K562 (cell line): Measurements from ENCODE around the gene METTL14. TPM values are rescaled to one million over a fixed set of nuclear protein-coding genes. Genes with fewer than 3 reads are reported as not detected.

Source experiments
- ATAC-seq: fragments of 200-7000 bp; cut with Tn5 transposase; 3 replicates; pipeline ENCODE4 v1.9.1; 2020; ENCODE audit warnings: moderate library complexity
- BruUV-seq: library from RNA; stranded (reverse); fragments of 400-500 nt; replicated peaks from 2 replicates; lab custom pipeline; 2021; lab: Mats Ljungman, UMichigan
- CTCF ChIA-PET: fragments of 300-600 bp; formaldehyde crosslinking; extraction: SDS; loops from one replicate; lab custom pipeline; 2021; ENCODE audit warnings: low intra/inter-chr PET ratio; lab: Yijun Ruan, JAX
- POLR2A ChIA-PET: fragments of 300-600, 350-650 bp; sonication (Branson Sonifier 250); formaldehyde crosslinking; extraction: SDS; loops from one replicate; lab custom pipeline; 2021; ENCODE audit warnings: antibody characterized with exemption, inconsistent platforms; lab: Yijun Ruan, JAX
- DNase-seq, 4 experiments: peaks; one replicate each; pipeline versions ENCODE4 v3.0.0 to v3.0.0-alpha.2; 2011 to 2018; ENCODE audit warnings: low spot score in 3 of 4, mixed read lengths in 3 of 4; ENCODE audit errors: extremely low read depth in 1 of 4
- FAIRE-seq: peaks from 2 replicates; lab custom pipeline; 2011; peaks lifted over from hg19 to GRCh38; lab: Jason Lieb, UNC
- H2AFZ ChIP-seq: 2 replicates; pipeline ENCODE4 v1.6.0; 2011; ENCODE audit warnings: low read depth, low read length, control low read depth, inconsistent platforms
- H3K27ac ChIP-seq: fragments of 200-600 bp; 3 replicates; pipeline ENCODE4 v1.8.0; 2011; ENCODE audit warnings: low read depth, mild to moderate bottlenecking, control low read depth, inconsistent platforms, low read length, moderate library complexity, mixed read lengths; ENCODE audit errors: extremely low read depth
- H3K27me3 ChIP-seq, 2 experiments: fragments of 300-600 bp in 1 of 2; 2 replicates in 1 of 2; 3 replicates in 1 of 2; pipeline versions ENCODE4 v1.6.0 to v1.8.0; 2011; ENCODE audit warnings: inconsistent platforms in 2 of 2, low read length in 2 of 2, mild to moderate bottlenecking in 1 of 2, mixed read lengths in 1 of 2, moderate library complexity in 1 of 2; ENCODE audit not compliant: control insufficient read depth in 2 of 2, insufficient read depth in 2 of 2
- H3K36me3 ChIP-seq: fragments of 300-600 bp; 3 replicates; pipeline ENCODE4 v1.8.0; 2011; ENCODE audit warnings: mild to moderate bottlenecking, low read length, inconsistent platforms; ENCODE audit not compliant: control insufficient read depth, insufficient read depth
- H3K4me1 ChIP-seq, 2 experiments: fragments of 200-600 bp in 1 of 2; replicated peaks in 1 of 2; 2 replicates in 1 of 2; 3 replicates in 1 of 2; pipeline versions ENCODE4 v1.5.1 to v1.8.0; 2011; ENCODE audit warnings: inconsistent platforms in 2 of 2, low read length in 2 of 2, mild to moderate bottlenecking in 1 of 2, mixed read lengths in 1 of 2, moderate library complexity in 1 of 2; ENCODE audit not compliant: control insufficient read depth in 2 of 2, insufficient read depth in 2 of 2
- H3K4me2 ChIP-seq: 2 replicates; pipeline ENCODE4 v1.6.1; 2011; ENCODE audit warnings: low read length, control low read depth, inconsistent platforms, mixed read lengths; ENCODE audit not compliant: insufficient read depth
- H3K4me3 ChIP-seq: fragments of 200-600 bp; sonication (generic), shearing (Covaris generic); 2 replicates; pipeline ENCODE4 v1.5.1; 2016; ENCODE audit warnings: control low read depth, inconsistent platforms
- H3K79me2 ChIP-seq: fragments of 200-600 bp; 3 replicates; pipeline ENCODE4 v1.8.0; 2011; ENCODE audit warnings: low read length, inconsistent platforms; ENCODE audit not compliant: control insufficient read depth, insufficient read depth
- H3K9ac ChIP-seq, 2 experiments: 2 replicates each; pipeline versions ENCODE4 v1.6.0 to v1.6.1; 2011; ENCODE audit warnings: low read depth in 2 of 2, low read length in 2 of 2, control low read depth in 1 of 2, inconsistent platforms in 1 of 2, mild to moderate bottlenecking in 1 of 2, mixed read lengths in 1 of 2; ENCODE audit not compliant: insufficient read depth in 1 of 2
- H3K9me1 ChIP-seq: one replicate; pipeline ENCODE4 v1.6.0; 2011; ENCODE audit warnings: inconsistent platforms, mild to moderate bottlenecking, low read length, moderate library complexity; ENCODE audit not compliant: control insufficient read depth, insufficient read depth
- H3K9me3 ChIP-seq: replicated peaks from 2 replicates; pipeline ENCODE4 v1.5.1; 2011; ENCODE audit warnings: low read depth, low read length, inconsistent platforms; ENCODE audit not compliant: control insufficient read depth, insufficient read depth
- H4K20me1 ChIP-seq: replicated peaks from 2 replicates; pipeline ENCODE4 v1.6.1; 2011; ENCODE audit warnings: low read length, inconsistent platforms, mixed read lengths; ENCODE audit not compliant: control insufficient read depth, insufficient read depth
- ARNT ChIP-seq, 2 experiments: fragments of 450-650 bp; IDR thresholded peaks; 2 replicates each; pipeline ENCODE4 v1.6.1; 2016; ENCODE audit warnings: mild to moderate bottlenecking in 1 of 2
- BMI1 ChIP-seq: fragments of 150-350 bp; IDR thresholded peaks from 2 replicates; pipeline ENCODE4 v1.6.1; 2014; ENCODE audit warnings: low read length
- CBX1 ChIP-seq: sonication (generic); IDR thresholded peaks from 2 replicates; pipeline ENCODE4 v1.6.1; 2016; ENCODE audit warnings: antibody characterized with exemption, low read depth, mild to moderate bottlenecking
- ETV5 ChIP-seq: sonication (generic); formaldehyde crosslinking; IDR thresholded peaks from 2 replicates; pipeline ENCODE4 v1.4.0; 2020; ENCODE audit warnings: low read depth, mild to moderate bottlenecking, missing genetic modification reagents
- PHF8 ChIP-seq: fragments of 200-600 bp; sonication (generic); IDR thresholded peaks from 2 replicates; pipeline ENCODE4 v1.6.1; 2012; ENCODE audit warnings: mixed run types, mild to moderate bottlenecking, inconsistent platforms, low read length, moderate library complexity, borderline replicate concordance
- POLR2A ChIP-seq: fragments of 450-650 bp; conservative IDR thresholded peaks from 2 replicates; pipeline ENCODE4 v1.6.1; 2016
- POLR2B ChIP-seq: fragments of 450-650 bp; IDR thresholded peaks from 2 replicates; pipeline ENCODE4 v1.6.1; 2018; ENCODE audit warnings: low read depth; ENCODE audit not compliant: partially characterized antibody
- RFX5 ChIP-seq: IDR thresholded peaks from 2 replicates; pipeline ENCODE4 v1.6.1; 2011; ENCODE audit warnings: low read depth, mild to moderate bottlenecking, improper control_type of control experiment, low read length
- TCFL5 ChIP-seq: fragments of 250-450 bp; sonication (Bioruptor Pico); conservative IDR thresholded peaks from 2 replicates; pipeline ENCODE4 v1.6.1; 2021; ENCODE audit warnings: mild to moderate bottlenecking, moderate library complexity, matching md5 sums
- ZNF12 ChIP-seq: sonication (generic); formaldehyde crosslinking; IDR thresholded peaks from 2 replicates; pipeline ENCODE4 v1.4.0; 2020; ENCODE audit warnings: mild to moderate bottlenecking, missing genetic modification reagents
- ZNF561 ChIP-seq: fragments of 450-650 bp; formaldehyde crosslinking; conservative IDR thresholded peaks from 2 replicates; pipeline ENCODE4 v1.4.0; 2020; ENCODE audit warnings: mild to moderate bottlenecking, moderate library complexity
- ZNF740 ChIP-seq, 3 experiments: fragments of 200-800 bp in 1 of 3; sonication (Bioruptor generic) in 1 of 3; sonication (generic) in 1 of 3; formaldehyde crosslinking in 1 of 3; IDR thresholded peaks; 2 replicates each; pipeline versions ENCODE4 v1.6.1 to v1.8.0; 2016 to 2022; ENCODE audit warnings: mild to moderate bottlenecking in 2 of 3, missing compliant biosample characterization in 2 of 3, missing genetic modification characterization in 2 of 3, missing genetic modification reagents in 1 of 3
- ZNF766 ChIP-seq: fragments of 200-800 bp; sonication (Bioruptor generic); conservative IDR thresholded peaks from 2 replicates; pipeline ENCODE4 v1.6.1; 2016; ENCODE audit warnings: missing genetic modification characterization, missing compliant biosample characterization
- ZSCAN29 ChIP-seq: fragments of 450-650 bp; IDR thresholded peaks from 2 replicates; pipeline ENCODE4 v1.6.1; 2017
- WGBS: fragments of 100-300 bp; shearing (Covaris generic); methylation state at CpG from one replicate; pipeline ENCODE4 v1.1.6; 2016; ENCODE audit warnings: low coverage, mixed read lengths; ENCODE audit not compliant: insufficient coverage; ENCODE audit errors: missing lambda C conversion rate; 5-methylcytosine and 5-hydroxymethylcytosine counted together
- in situ Hi-C: fragments of 300-500 bp; cut with MboI; formaldehyde crosslinking; loops from 4 replicates; pipeline ENCODE4 v1.15.0; 2018; ENCODE audit warnings: inconsistent platforms, mixed read lengths
- intact Hi-C: fragments of 100-400 bp; cut with micrococcal nuclease; formaldehyde crosslinking; loops from 2 replicates; pipeline ENCODE4 v1.14.2; 2022
- polyA plus RNA-seq, 8 experiments: library from polyadenylated mRNA; depleted of rRNA in 4 of 8; stranded (reverse) in 5 of 8; unstranded in 3 of 8; fragments of >200 nt; fragmentation: Nextera tagmentation in 2 of 8; fragmentation: Illumina TruSeq in 1 of 8; extraction: Ambion mirVana in 2 of 8; extraction: Trizol in 1 of 8; gene quantifications; 2 replicates each; pipeline versions ENCODE4 v1.2.1 to v1.2.3, GENCODE V29; 2011 to 2014; ENCODE audit warnings: inconsistent platforms in 1 of 8, missing spikeins in 1 of 8
- total RNA-seq, 7 experiments: library from RNA; depleted of rRNA in 6 of 7; stranded (reverse); fragments of >200 nt in 6 of 7; fragmentation: Illumina TruSeq in 2 of 7; extraction: Trizol in 2 of 7; gene quantifications; 2 replicates each; pipeline versions ENCODE4 v1.2.1 to v1.2.3, GENCODE V29; 2011 to 2021; ENCODE audit warnings: low replicate concordance in 1 of 7
- TF ChIP-seq, protein P1 (sequence below): sonication (generic); formaldehyde crosslinking; IDR thresholded peaks from 2 replicates; pipeline ENCODE4 v1.8.0; 2022; ENCODE audit warnings: missing genetic modification reagents, mild to moderate bottlenecking, borderline replicate concordance
- TF ChIP-seq, protein P2 (sequence below), 2 experiments: fragments of 450-650 bp in 1 of 2; sonication (generic) in 1 of 2; formaldehyde crosslinking; conservative IDR thresholded peaks; 2 replicates each; pipeline versions ENCODE4 v1.4.0 to v1.8.1; 2020 to 2022; ENCODE audit warnings: mild to moderate bottlenecking in 1 of 2, missing genetic modification reagents in 1 of 2

The METTL14 gene
- total and polyA plus RNA-seq, 9 of the 15 experiments (the other 6 are each of a cell fraction or from before 2014, with no cell fraction given) = 16.7 to 42.4 (median 27.7) TPM

GRCh38 chr4:118718511-118719170 is 33.4 kb downstream of the METTL14 start:
- Histone ChIP-seq H3K9me3 (no peaks in the 10 kb centered on the region), H3K9me1 (no peaks in the 10 kb centered on the region), H3K4me1 (no peaks in the 10 kb centered on the region), H3K27ac (no peak overlapping the region), H3K27me3 (no peaks in the 10 kb centered on the region), H3K4me3 (no peak overlapping the region), H3K36me3 (peaks cover under 1% of the 10 kb centered on the region; the same call in 1 of the 3 replicates), H3K79me2 (no peaks in the 10 kb centered on the region), H4K20me1 (0 out of 2 replicates have a peak, but pooled peaks cover 4% of the 10 kb centered on the region), H3K4me2 (no peak overlapping the region), H2AFZ (no peak overlapping the region), H3K9ac (no peak overlapping the region)
- WGBS = 69% methylated on average over 4 of the region's 4 CpGs
- DNase-seq (no peak), FAIRE-seq (no peak), ATAC-seq (no peak)
- no peak for TF ChIP-seq CBX1
- no peak for TF ChIP-seq POLR2A
- no peak for TF ChIP-seq BMI1
- TF ChIP-seq ZSCAN29 = no peak
- no peak for TF ChIP-seq POLR2B
- no peak for TF ChIP-seq TCFL5 (CRISPR knock-in tag)
- no peak for TF ChIP-seq ZNF561 (CRISPR knock-in tag)
- no peak for TF ChIP-seq ARNT (IDR thresholded peaks at IDR 0.05)
- TF ChIP-seq ZNF740 (CRISPR knock-in tag; IDR thresholded peaks at IDR 0.05) = no peak
- no peak for TF ChIP-seq ZNF740 (tag; IDR thresholded peaks at IDR 0.05)
- TF ChIP-seq, protein P1, sequence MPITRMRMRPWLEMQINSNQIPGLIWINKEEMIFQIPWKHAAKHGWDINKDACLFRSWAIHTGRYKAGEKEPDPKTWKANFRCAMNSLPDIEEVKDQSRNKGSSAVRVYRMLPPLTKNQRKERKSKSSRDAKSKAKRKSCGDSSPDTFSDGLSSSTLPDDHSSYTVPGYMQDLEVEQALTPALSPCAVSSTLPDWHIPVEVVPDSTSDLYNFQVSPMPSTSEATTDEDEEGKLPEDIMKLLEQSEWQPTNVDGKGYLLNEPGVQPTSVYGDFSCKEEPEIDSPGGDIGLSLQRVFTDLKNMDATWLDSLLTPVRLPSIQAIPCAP (CRISPR knock-in tag) = no peak
- no peak for TF ChIP-seq ETV5 (CRISPR knock-in tag)
- TF ChIP-seq RFX5 = no peak
- TF ChIP-seq PHF8 = no peak
- TF ChIP-seq, protein P2, sequence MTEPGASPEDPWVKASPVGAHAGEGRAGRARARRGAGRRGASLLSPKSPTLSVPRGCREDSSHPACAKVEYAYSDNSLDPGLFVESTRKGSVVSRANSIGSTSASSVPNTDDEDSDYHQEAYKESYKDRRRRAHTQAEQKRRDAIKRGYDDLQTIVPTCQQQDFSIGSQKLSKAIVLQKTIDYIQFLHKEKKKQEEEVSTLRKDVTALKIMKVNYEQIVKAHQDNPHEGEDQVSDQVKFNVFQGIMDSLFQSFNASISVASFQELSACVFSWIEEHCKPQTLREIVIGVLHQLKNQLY (CRISPR knock-in tag; conservative IDR thresholded peaks at IDR 0.05) = no peak
- no peak for TF ChIP-seq ZNF12
- TF ChIP-seq ZNF766 (CRISPR knock-in tag) = no peak
- intact Hi-C loops (no loop called here), in situ Hi-C loops (no loop called here)
- CTCF ChIA-PET = no interaction called here
- no TSS peak for BruUV-seq
- POLR2A ChIA-PET = no interaction called here
